Loucy (cell line): ENCODE results near the gene KRT17.
"Not testable (repeated sequence)": the region's sequence is repeated elsewhere in the genome, so short reads cannot be mapped to it uniquely, and the experiment has no call there.

Experiments used
- H2AFZ ChIP-seq: fragments of 200-600 bp; sonication (generic); 2 replicates; pipeline ENCODE4 v1.6.0; 2016; ENCODE audit warnings: antibody characterized with exemption, mild to moderate bottlenecking, low read length, moderate library complexity
- H3F3A ChIP-seq: fragments of 200-600 bp; 2 replicates; pipeline ENCODE4 v1.6.0; 2016; ENCODE audit warnings: antibody characterized with exemption, low read depth, mild to moderate bottlenecking
- H3K27me3 ChIP-seq: fragments of 200-600 bp; sonication (generic); 2 replicates; pipeline ENCODE4 v1.6.1; 2014; ENCODE audit warnings: low read length, mild to moderate bottlenecking; ENCODE audit not compliant: insufficient read depth, poor library complexity, severe bottlenecking
- H3K36me3 ChIP-seq: fragments of 200-600 bp; sonication (generic); 2 replicates; pipeline ENCODE4 v1.6.1; 2016; ENCODE audit warnings: low read length; ENCODE audit not compliant: insufficient read depth
- H3K4me1 ChIP-seq: fragments of 200-600 bp; sonication (generic); 2 replicates; pipeline ENCODE4 v1.5.1; 2014; ENCODE audit warnings: low read length, mild to moderate bottlenecking; ENCODE audit not compliant: insufficient read depth, poor library complexity, severe bottlenecking
- H3K4me2 ChIP-seq: fragments of 200-600 bp; sonication (generic); 2 replicates; pipeline ENCODE4 v1.6.0; 2014; ENCODE audit warnings: antibody characterized with exemption, low read length, low read depth, mild to moderate bottlenecking; ENCODE audit not compliant: poor library complexity, severe bottlenecking
- H3K4me3 ChIP-seq: fragments of 200-600 bp; sonication (generic); 2 replicates; pipeline ENCODE4 v1.5.1; 2014; ENCODE audit warnings: low read length, mild to moderate bottlenecking, mixed read lengths; ENCODE audit not compliant: poor library complexity, severe bottlenecking
- H3K79me2 ChIP-seq: fragments of 200-600 bp; sonication (generic); 2 replicates; pipeline ENCODE4 v1.6.1; 2014; ENCODE audit warnings: low read length; ENCODE audit not compliant: insufficient read depth
- H3K9ac ChIP-seq: fragments of 200-600 bp; sonication (generic); 2 replicates; pipeline ENCODE4 v1.6.0; 2014; ENCODE audit warnings: mild to moderate bottlenecking, low read depth, low read length, moderate library complexity; ENCODE audit not compliant: poor library complexity, severe bottlenecking
- H3K9me2 ChIP-seq: fragments of 200-600 bp; sonication (generic); replicated peaks from 2 replicates; pipeline ENCODE4 v1.6.1; 2016; ENCODE audit warnings: low read depth, low read length, mixed read lengths
- H3K9me3 ChIP-seq: fragments of 200-600 bp; sonication (generic); 2 replicates; pipeline ENCODE4 v1.6.1; 2014; ENCODE audit warnings: mild to moderate bottlenecking, antibody characterized with exemption, low read length, low read depth; ENCODE audit not compliant: insufficient read depth
- H4K20me1 ChIP-seq: fragments of 200-600 bp; sonication (generic); 2 replicates; pipeline ENCODE4 v1.6.0; 2014; ENCODE audit warnings: antibody characterized with exemption, low read length, mild to moderate bottlenecking; ENCODE audit not compliant: insufficient read depth, poor library complexity, severe bottlenecking
- EZH2phosphoT487 ChIP-seq: fragments of 200-600 bp; IDR thresholded peaks from 2 replicates; pipeline ENCODE4 v1.6.1; 2018; ENCODE audit warnings: antibody characterized with exemption, mild to moderate bottlenecking, moderate library complexity, borderline replicate concordance
- TF ChIP-seq, protein P1 (sequence below): fragments of 200-600 bp; sonication (generic); conservative IDR thresholded peaks from 2 replicates; pipeline ENCODE4 v1.5.1; 2014; ENCODE audit warnings: mild to moderate bottlenecking, antibody characterized with exemption, low read length

KRT17 gene

DNA sequence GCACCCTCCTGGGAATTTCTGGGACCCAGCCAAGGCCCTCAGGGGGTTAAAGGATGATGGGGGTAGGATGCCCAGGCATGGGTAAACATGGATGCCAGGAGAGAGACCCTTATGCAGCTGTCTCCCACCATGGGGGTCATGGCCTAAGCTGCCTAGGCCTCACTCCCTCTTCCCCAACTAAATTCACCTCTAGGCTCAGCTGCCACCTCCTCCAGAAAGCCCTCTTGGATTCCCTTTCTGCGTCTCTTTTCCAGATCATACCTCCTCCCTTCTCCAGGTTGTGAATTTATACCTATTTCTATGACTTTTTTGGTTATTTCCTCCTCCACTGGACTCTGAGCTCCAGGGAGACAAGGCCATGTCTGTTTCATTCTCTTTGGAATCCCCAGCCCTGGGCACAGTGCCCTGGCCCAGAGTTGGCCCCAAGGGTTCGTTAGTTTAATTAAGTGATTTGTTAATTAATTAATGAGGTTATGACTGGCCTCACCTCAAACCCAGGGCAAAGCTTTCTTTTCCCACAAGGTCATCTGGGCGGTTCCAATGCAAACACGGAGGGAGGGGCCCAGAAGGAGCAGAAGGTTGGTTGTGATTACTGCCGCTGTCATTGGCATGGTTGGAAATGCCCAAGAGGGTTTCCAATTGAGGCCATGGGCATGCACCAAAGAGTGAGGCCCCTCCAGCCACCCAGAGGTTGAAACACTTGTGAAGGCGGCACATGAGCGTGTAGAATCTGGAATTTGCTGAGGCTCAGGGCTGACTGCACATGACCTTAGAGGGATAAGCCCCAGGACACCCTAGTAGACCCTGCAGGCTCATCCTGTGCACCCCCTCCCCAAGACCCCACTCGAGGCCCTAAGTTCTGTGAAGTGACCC is 6.9 kb upstream of the KRT17 start:
- Histone ChIP-seq H3K9me2 (no peaks in the 10 kb centered on the region), H3K4me2 (no peak overlapping the region), H3K4me3 (no peak overlapping the region), H3K27me3 (no peaks in the 10 kb centered on the region), H3K36me3 (no peaks in the 10 kb centered on the region), H3F3A (no peaks in the 10 kb centered on the region), H3K9ac (no peak overlapping the region), H3K4me1 (no peaks in the 10 kb centered on the region), H2AFZ (no peak overlapping the region), H3K9me3 (no peaks in the 10 kb centered on the region), H4K20me1 (no peaks in the 10 kb centered on the region), H3K79me2 (no peaks in the 10 kb centered on the region)
- TF ChIP-seq EZH2phosphoT487, result no peak
- TF ChIP-seq, protein P1, sequence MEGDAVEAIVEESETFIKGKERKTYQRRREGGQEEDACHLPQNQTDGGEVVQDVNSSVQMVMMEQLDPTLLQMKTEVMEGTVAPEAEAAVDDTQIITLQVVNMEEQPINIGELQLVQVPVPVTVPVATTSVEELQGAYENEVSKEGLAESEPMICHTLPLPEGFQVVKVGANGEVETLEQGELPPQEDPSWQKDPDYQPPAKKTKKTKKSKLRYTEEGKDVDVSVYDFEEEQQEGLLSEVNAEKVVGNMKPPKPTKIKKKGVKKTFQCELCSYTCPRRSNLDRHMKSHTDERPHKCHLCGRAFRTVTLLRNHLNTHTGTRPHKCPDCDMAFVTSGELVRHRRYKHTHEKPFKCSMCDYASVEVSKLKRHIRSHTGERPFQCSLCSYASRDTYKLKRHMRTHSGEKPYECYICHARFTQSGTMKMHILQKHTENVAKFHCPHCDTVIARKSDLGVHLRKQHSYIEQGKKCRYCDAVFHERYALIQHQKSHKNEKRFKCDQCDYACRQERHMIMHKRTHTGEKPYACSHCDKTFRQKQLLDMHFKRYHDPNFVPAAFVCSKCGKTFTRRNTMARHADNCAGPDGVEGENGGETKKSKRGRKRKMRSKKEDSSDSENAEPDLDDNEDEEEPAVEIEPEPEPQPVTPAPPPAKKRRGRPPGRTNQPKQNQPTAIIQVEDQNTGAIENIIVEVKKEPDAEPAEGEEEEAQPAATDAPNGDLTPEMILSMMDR, result no peak

DNA sequence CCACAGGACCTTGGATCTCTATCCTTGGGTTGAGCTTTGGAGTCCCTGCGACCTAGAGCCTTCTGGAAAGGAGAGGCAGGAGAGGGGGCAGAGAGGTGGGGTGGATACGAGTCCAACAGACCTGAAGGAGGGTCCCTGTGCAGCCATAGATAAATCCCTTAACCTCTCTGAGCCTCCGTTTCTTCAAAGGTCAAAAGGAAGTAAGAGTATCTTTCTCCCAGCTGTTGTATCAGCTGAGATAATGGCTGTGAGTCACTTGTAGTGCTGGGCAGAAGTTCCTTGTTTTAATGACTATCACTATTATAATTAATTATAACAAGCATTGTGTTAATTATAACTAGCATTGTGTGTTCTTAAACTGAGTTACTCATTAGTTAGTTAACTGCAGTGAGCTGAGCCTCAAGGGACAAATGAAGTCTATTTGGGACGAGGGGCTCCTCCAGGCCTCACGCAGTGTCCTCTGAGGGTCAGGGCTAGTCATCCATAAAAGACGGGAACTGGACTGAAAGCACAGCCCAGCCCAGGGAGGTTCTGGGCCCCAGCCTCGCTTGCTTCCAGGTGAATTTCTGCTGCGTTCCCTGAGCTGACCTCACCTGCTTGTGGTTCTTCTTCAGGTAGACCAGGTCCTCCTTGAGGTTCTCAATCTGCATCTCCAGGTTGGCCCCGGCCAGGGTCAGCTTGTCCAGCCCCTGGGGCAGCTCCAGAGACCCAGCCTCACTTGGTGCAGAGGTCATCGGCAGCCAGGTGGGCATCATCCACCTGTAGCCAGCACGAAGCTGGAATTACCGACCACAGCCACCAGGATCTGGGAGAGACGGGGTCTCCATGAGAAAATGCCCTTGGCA is 5.7 kb upstream of the KRT17 start:
- Histone ChIP-seq H3F3A (no peaks in the 10 kb centered on the region), H3K9me3 (no peaks in the 10 kb centered on the region), H3K79me2 (no peaks in the 10 kb centered on the region), H3K4me1 (no peaks in the 10 kb centered on the region), H3K9ac (no peak overlapping the region), H4K20me1 (no peaks in the 10 kb centered on the region), H3K4me2 (no peak overlapping the region), H3K27me3 (no peaks in the 10 kb centered on the region), H3K9me2 (no peaks in the 10 kb centered on the region), H3K4me3 (no peak overlapping the region), H3K36me3 (no peaks in the 10 kb centered on the region), H2AFZ (no peak overlapping the region)
- TF ChIP-seq, protein P1, result no peak
- TF ChIP-seq EZH2phosphoT487, result no peak

DNA sequence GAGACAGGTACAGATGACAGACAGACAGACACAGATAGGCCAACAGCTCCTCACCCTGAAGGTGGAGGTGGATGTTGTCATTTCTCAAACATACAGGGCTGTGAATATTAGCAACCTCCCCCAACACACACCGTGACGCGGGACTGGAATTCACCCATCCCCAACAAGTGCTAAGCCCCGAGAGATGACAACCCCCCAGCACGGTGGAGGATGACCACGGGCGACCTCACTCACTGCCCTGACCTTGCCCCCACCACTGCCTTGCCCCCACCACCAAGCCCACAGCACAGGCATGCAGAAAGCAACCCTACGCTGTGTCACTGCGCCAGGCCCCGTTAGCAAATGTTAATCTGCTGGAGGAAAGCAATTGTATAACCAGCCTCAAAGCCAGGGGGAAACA is 4.9 kb upstream of the KRT17 start:
- H3F3A ChIP-seq, result no peaks in the 10 kb centered on the region
- no peaks in the 10 kb centered on the region for H3K9me3 ChIP-seq
- H3K4me3 ChIP-seq, result no peak overlapping the region
- TF ChIP-seq EZH2phosphoT487, result no peak
- H4K20me1 ChIP-seq, result no peaks in the 10 kb centered on the region
- no peaks in the 10 kb centered on the region for H3K79me2 ChIP-seq
- H3K4me1 ChIP-seq, result no peaks in the 10 kb centered on the region
- no peak overlapping the region for H3K9ac ChIP-seq
- H3K9me2 ChIP-seq, result no peaks in the 10 kb centered on the region
- H3K36me3 ChIP-seq, result no peaks in the 10 kb centered on the region
- H3K27me3 ChIP-seq, result no peaks in the 10 kb centered on the region
- no peak overlapping the region for H2AFZ ChIP-seq
- no peak overlapping the region for H3K4me2 ChIP-seq

DNA sequence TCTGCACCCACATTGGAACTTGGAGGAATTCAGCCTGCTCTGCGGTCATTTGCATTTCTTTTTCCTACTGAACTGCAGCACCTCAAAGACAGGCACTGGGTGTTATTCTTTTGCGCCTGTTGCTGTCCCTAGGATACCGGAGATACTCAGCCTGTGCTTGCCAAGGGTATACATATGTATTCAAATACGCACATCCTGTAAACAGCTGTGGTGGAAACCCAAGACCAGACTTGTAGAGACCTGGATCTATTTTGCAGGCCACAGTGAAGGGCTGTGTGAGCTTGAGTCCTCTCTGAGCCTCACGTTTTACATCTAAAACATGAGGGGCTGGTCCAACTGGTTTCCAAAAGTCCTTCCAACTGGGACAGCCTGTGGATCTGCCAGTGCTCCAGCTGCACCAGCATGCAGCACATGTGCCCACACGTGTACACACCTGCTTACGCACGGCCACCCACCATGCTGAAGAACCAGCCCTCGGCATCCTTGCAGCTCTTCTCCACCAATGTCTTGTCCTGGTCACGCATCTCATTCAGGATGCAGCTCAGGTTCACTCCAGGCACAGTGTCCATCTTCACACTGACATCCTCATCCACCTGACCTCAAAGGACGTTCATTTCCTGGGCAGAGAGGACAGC is 4.4 kb upstream of the KRT17 start:
- not testable (repeated sequence) for H4K20me1 ChIP-seq, H3K36me3 ChIP-seq, H3K9me2 ChIP-seq, H2AFZ ChIP-seq, H3F3A ChIP-seq, H3K9me3 ChIP-seq, H3K79me2 ChIP-seq, H3K4me2 ChIP-seq, H3K4me3 ChIP-seq, H3K4me1 ChIP-seq, H3K27me3 ChIP-seq, H3K9ac ChIP-seq

DNA sequence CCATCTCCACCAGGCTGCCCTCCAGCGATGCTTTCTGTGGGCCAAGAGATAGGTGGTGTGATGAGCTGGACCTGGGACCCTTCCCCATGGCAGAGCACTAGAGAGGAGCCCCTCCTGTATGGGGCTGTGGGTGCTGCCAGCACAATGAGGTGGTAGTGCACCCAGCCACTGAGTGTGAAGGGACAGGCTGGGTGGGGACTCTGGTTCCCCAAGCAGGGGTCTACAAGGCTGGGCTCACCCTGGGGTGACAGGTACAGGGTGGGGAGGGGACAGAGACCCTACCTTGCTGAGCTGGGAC is 3.6 kb upstream of the KRT17 start:
- H3K9me2 ChIP-seq, H3K9ac ChIP-seq, H3K4me1 ChIP-seq, H3K27me3 ChIP-seq, H2AFZ ChIP-seq, H3K9me3 ChIP-seq, H3K79me2 ChIP-seq, H4K20me1 ChIP-seq, H3K4me3 ChIP-seq, H3K36me3 ChIP-seq, H3K4me2 ChIP-seq, H3F3A ChIP-seq: not testable (repeated sequence)
